NCI-H1436 (cell line): ENCODE data around the gene SMPX.

Source experiments
- DNase-seq: peaks from one replicate; lab custom pipeline; 2025; lab: John Stamatoyannopoulos, UW

Gene SMPX

GRCh38 chrX:21711848-21712197, 46.1 kb downstream of the SMPX start:
- no peak for DNase-seq

- DNase-seq, result no peak
Measured at GRCh38 chrX:21711129-21711847, 46.6 kb downstream of the SMPX start.

DNA sequence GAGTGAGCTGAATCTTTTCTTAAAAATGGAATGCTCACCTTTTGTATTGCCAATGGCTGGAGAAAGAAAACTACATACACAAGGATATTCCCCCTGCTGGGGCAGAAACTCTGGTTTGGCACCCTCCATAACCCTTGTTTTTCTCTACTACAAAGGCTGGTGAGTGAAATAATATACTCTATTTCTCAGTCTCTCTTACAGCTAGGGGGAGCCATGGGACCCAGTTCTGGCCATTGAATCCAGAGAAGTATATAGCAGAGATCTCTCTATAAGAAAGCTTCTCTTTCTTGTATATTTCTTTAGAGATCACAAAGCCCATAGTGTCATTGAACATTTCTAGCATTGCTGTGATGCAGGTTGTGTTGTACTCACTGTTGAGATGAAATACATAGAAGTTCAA, 49.8 kb downstream of the SMPX start:
- DNase-seq, result no peak

GRCh38 chrX:21705225-21705624, 52.7 kb downstream of the SMPX start:
- DNase-seq, result no peak

DNA sequence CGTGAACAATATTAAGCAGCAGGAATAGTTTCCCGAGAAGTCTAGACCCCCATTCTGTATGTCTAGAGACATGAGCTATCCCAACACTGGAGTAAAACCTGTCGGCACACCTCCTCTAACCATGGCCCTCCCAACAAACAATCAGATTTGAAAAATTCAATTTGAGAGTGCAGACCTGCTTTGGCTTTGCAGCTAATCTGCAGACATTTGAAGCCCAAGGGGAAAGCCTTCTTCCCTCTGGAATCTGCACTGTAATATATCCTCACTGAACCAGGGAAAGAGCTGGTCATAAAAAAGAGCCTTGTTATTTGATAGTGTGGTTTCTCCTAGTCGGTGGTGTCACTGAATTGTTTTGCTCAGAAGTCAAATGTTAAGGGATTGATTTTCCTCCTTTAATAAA, 55.2 kb downstream of the SMPX start:
- DNase-seq, result no peak

GRCh38 chrX:21700967-21701366, 56.9 kb downstream of the SMPX start:
- no peak for DNase-seq

- no peak for DNase-seq
Measured at GRCh38 chrX:21700275-21700674, 57.6 kb downstream of the SMPX start.

GRCh38 chrX:21699136-21699535, 58.8 kb downstream of the SMPX start:
- no peak for DNase-seq

GRCh38 chrX:21698272-21698671, 59.6 kb downstream of the SMPX start:
- DNase-seq, result no peak

GRCh38 chrX:21691512-21692018, 66.4 kb downstream of the SMPX start:
- no peak for DNase-seq

- no peak for DNase-seq
Measured at GRCh38 chrX:21683941-21684340, 74.0 kb downstream of the SMPX start.

- DNase-seq, result no peak
Measured at GRCh38 chrX:21678048-21678612, 79.8 kb downstream of the SMPX start.

DNA sequence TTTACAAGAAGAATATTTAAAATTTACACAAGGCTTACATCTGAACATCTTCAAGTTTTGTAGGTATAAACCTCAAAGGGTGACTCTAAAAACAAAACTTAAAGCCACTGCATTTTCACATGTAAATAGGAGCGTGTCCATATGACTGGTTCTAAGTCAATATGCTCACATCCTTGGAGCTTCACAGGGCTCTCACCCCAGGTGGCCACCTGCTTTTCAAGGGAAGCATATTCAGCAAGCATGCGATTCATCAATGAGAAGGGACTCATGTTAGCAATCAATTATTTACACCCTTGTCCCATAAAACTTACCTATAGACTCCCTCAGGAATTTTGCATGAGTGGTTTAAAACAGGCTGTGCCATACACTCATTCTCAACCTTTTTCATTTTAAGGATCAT, 82.0 kb downstream of the SMPX start:
- no peak for DNase-seq

DNA sequence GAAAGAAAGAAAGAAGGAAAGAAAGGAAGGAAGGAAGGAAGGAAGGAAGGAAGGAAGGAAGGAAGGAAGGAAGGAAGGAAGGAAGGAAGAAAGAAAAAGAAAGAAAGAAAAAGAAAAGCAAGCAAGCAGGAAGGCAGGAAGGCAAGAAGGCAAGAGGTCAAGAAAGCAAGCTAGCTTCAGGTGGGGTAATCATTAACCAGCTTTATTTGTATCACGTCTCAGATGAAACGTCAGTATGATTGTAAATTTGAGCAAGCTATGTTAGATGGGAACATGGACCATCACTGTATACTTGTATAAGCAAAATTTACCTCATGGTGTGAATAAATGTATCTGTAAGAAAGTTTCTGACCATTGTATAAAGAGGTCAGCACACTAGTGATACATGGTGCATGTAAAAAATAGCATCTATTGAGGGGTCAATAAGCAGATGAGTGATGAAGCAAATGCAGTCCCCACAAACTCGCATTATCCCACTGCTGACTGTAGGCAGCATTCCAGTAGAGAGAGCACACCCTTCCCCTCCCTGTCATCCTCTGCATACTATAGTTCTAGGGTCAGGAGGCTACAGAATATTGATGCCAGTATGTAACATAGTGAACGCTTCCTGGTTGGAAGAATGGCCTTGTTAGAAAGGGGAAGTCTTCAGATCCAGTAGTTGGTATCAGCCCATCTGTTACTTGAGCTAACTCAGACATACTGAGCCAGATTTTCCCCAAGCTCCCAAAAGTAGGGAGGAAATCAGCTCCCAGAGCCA, 83.3 kb downstream of the SMPX start:
- DNase-seq, result no peak

- DNase-seq, result no peak
Measured at GRCh38 chrX:21666679-21667078, 91.2 kb downstream of the SMPX start.

DNA sequence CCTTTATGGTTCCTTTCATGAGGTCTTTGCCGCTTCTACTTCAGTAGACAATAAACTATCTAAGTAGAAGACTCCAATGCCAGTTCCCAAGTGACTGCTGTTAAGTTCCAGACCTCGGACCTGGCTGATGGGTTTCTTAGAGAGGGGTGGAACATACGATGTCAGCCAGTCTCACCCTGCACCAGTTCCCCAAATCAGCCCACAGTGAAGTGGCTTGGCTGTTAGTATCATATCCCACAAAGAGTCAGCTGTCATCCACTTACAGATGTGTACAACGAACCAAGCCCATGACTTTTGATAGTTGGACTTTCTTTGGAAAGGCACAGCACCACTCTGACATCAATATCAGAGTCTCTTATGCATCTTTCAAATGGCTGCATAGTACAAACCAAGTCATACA, 91.7 kb downstream of the SMPX start:
- no peak for DNase-seq

DNA sequence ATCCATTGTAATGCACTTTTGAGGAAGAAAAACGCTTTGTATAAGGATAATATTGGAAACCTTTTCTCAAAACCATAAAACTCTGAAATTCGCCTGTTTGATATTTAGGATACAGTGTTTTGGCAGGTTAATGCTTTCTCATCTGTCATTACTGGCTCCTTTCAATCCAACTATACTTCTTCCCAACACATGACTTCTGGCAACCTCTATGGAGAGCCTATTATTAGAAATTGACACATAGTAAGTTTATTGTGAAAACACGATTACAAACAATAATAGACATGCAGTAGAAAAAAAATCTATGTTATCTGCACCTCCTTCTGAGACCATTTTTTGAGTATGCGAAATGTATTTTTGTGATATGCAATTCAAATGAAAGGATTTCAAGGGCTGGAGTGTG, 95.2 kb downstream of the SMPX start:
- no peak for DNase-seq

- DNase-seq, result no peak
Measured at GRCh38 chrX:21661316-21661715, 96.6 kb downstream of the SMPX start.

DNA sequence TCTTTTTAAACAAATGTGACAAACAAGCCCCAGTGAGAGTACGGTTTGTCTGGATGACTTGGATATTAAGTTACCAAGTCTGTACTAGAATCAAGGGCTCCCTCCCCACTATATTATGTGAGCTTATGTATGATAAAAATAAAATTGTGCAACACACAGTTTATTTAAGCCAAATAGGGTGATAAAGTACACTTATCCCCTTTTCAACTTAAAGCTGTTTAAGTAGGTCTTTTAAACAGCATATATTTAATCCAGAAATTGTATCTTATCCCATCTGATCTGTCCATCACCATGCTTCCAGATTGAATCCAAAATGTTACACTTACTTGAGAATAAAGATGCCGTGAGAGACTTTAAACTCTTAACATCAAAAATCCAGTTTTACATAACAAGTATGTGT, 97.8 kb downstream of the SMPX start:
- DNase-seq, result no peak

- DNase-seq, result no peak
Measured at GRCh38 chrX:21659320-21659719, 98.6 kb downstream of the SMPX start.

DNA sequence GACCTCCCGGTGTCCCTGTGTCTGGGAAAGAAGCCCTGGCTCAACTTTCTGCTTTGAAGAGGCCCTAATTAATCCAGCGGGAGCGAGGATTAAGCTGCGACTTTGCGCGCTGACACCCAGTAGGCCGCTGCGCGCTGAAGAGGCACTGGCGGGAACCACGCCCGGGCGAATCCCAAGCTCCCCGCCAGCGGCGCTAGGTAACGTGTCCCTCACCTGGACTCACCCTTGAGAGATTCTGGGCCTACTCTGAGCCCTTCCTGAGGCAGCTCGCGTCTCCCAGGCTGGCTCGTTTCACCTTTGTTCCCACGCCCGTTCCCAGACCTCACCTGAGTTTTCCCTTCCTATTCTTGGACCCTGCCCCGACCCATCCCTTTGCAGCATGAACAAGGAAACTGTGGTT, 99.2 kb downstream of the SMPX start:
- DNase-seq, result no peak

DNA sequence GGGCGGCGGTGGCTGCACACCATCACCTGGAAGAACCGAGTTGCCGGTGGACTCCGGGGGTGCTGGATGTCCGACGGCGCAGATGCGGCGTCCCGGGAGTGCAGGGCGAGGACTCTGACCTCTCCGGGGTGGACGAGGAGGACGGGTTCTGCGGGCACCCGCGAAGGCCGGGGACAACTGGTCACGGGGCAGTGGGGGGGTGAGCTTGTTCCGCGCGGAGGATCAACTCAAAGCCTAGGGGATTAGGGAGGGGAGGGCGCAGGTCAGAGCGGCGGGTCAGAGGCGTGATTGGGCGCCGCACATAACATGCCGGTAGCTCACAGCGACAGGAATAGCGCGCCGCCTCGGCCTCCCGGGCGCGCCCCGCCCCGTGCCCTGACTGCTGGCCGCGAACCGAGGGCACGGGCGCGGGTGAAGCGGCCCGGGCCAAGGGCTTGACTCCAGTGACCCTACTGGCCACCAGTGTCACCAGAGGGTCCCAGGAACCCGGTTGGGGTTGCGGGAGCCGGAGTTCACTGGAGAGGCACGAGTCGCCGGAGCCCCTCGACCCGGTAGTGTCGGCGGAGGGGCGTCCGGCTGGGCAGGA, 99.7 kb downstream of the SMPX start, which contains the start of gene KLHL34:
KLHL34 (minus strand) TSS at position 179 of the 586 bp plus-strand sequence. CDS start 542 bp downstream, outside the sequence.
- no peak for DNase-seq
